PC-3 (cell line): Measurements from ENCODE around the gene ACSM6. TPM values are rescaled to one million over a fixed set of nuclear protein-coding genes. Genes with fewer than 3 reads are reported as not detected.

Experiments
- ATAC-seq: fragments of 200-7000 bp; cut with Tn5 transposase; 2 replicates; pipeline ENCODE4 v1.9.1; 2020; ENCODE audit warnings: mild to moderate bottlenecking, moderate library complexity
- BruUV-seq: library from RNA; stranded (reverse); fragments of 400-500 nt; replicated peaks from 2 replicates; lab custom pipeline; 2021; lab: Mats Ljungman, UMichigan
- CTCF ChIA-PET: fragments of 300-600 bp; sonication (Branson Sonifier 250); formaldehyde crosslinking; loops from one replicate; lab custom pipeline; 2022; ENCODE audit warnings: antibody characterized with exemption; lab: Charles Lee
- POLR2A ChIA-PET: fragments of 300-600 bp; sonication (Branson Sonifier 250); formaldehyde crosslinking; loops from one replicate; lab custom pipeline; 2022; ENCODE audit warnings: antibody characterized with exemption; ENCODE audit not compliant: unreplicated experiment; lab: Charles Lee
- DNase-seq: peaks from one replicate; pipeline ENCODE4 v3.0.0-alpha.2; 2015
- H2AFZ ChIP-seq: fragments of 300-600 bp; sonication (generic); 2 replicates; pipeline ENCODE4 v1.6.0; 2016; ENCODE audit warnings: antibody characterized with exemption, low read length
- H3F3A ChIP-seq: fragments of 300-600 bp; sonication (generic); one replicate; pipeline ENCODE4 v1.6.0; 2017; ENCODE audit warnings: antibody characterized with exemption, low read length, control low read depth, mild to moderate bottlenecking; ENCODE audit not compliant: unreplicated experiment
- H3K27ac ChIP-seq: fragments of 300-600 bp; sonication (generic); 2 replicates; pipeline ENCODE4 v1.5.1; 2016; ENCODE audit warnings: mild to moderate bottlenecking, low read length
- H3K27me3 ChIP-seq: fragments of 300-600 bp; sonication (generic); 2 replicates; pipeline ENCODE4 v1.6.1; 2016; ENCODE audit warnings: low read length, mixed read lengths
- H3K36me3 ChIP-seq: fragments of 300-600 bp; sonication (generic); 2 replicates; pipeline ENCODE4 v1.6.1; 2016; ENCODE audit warnings: low read depth, mixed run types, low read length, mixed read lengths
- H3K4me1 ChIP-seq: fragments of 300-600 bp; sonication (generic); 2 replicates; pipeline ENCODE4 v1.5.1; 2016; ENCODE audit warnings: low read length; ENCODE audit not compliant: insufficient read depth
- H3K4me2 ChIP-seq: fragments of 300-600 bp; sonication (generic); 2 replicates; pipeline ENCODE4 v1.6.0; 2016; ENCODE audit warnings: low read length
- H3K4me3 ChIP-seq: fragments of 300-600 bp; sonication (generic); 2 replicates; pipeline ENCODE4 v1.5.1; 2016; ENCODE audit warnings: mild to moderate bottlenecking, low read length, mixed read lengths
- H3K79me2 ChIP-seq: fragments of 300-600 bp; sonication (generic); 2 replicates; pipeline ENCODE4 v1.6.1; 2017; ENCODE audit warnings: low read length, mixed read lengths
- H3K9ac ChIP-seq: fragments of 300-600 bp; sonication (generic); 2 replicates; pipeline ENCODE4 v1.6.0; 2016; ENCODE audit warnings: mild to moderate bottlenecking, low read length
- H3K9me2 ChIP-seq: fragments of 300-600 bp; sonication (generic); replicated peaks from 2 replicates; pipeline ENCODE4 v1.6.1; 2016; ENCODE audit warnings: mixed run types, low read length, mixed read lengths
- H3K9me3 ChIP-seq: fragments of 300-600 bp; sonication (generic); 2 replicates; pipeline ENCODE4 v1.6.1; 2016; ENCODE audit warnings: low read length, mixed read lengths
- H4K20me1 ChIP-seq: fragments of 300-600 bp; sonication (generic); 2 replicates; pipeline ENCODE4 v1.6.1; 2016; ENCODE audit warnings: low read length, mixed read lengths
- CTCF ChIP-seq: fragments of 300-600 bp; sonication (generic); conservative IDR thresholded peaks from 2 replicates; pipeline ENCODE4 v1.5.1; 2017; ENCODE audit warnings: antibody characterized with exemption, low read depth, mild to moderate bottlenecking, low read length
- EZH2 ChIP-seq: fragments of 300-600 bp; sonication (generic); IDR thresholded peaks from one replicate; pipeline ENCODE4 v1.6.1; 2017; ENCODE audit warnings: antibody characterized with exemption, mild to moderate bottlenecking, low read length; ENCODE audit not compliant: unreplicated experiment
- EZH2phosphoT487 ChIP-seq: fragments of 300-600 bp; sonication (generic); IDR thresholded peaks from 2 replicates; pipeline ENCODE4 v1.6.1; 2018; ENCODE audit warnings: mild to moderate bottlenecking, antibody characterized with exemption, low read length, borderline replicate concordance
- intact Hi-C: fragments of 100-400 bp; cut with micrococcal nuclease; formaldehyde crosslinking; loops from 2 replicates; pipeline ENCODE4 v1.9.0; 2023
- total RNA-seq: library from RNA; depleted of rRNA; stranded (reverse); fragments of >200 nt; gene quantifications from 2 replicates; pipeline ENCODE4 v1.2.3, GENCODE V29; 2014

Gene ACSM6
- total RNA-seq, 1 experiment from 2014 or later: not detected

GRCh38 chr10:95260397-95260881 lies 66.4 kb downstream of the ACSM6 start:
- peak; percentile 59 for ATAC-seq
- Histone ChIP-seq H2AFZ (no peak overlapping the region), H3K4me1 (peaks cover 17% of the 10 kb centered on the region), H3K79me2 (peaks cover 17% of the 10 kb centered on the region; the same call in 1 of the 2 replicates), H3K4me2 (peak overlapping the region; percentile 70), H3K9me3 (no peaks in the 10 kb centered on the region), H4K20me1 (no peaks in the 10 kb centered on the region), H3K9ac (peak overlapping the region; percentile 62), H3K4me3 (no peak overlapping the region), H3F3A (no peaks in the 10 kb centered on the region), H3K27me3 (no peaks in the 10 kb centered on the region), H3K36me3 (peaks cover 33% of the 10 kb centered on the region), H3K27ac (peak overlapping the region; percentile 92), H3K9me2 (no peaks in the 10 kb centered on the region)
- POLR2A ChIA-PET: no interaction called here
- BruUV-seq: no TSS peak
- CTCF ChIA-PET: interaction anchor here (0.5 kb wide), 1 partner anchor 28 kb away, joined by 5 read pairs; no protein-coding TSS in a partner anchor
- intact Hi-C loops: no loop called here
- TF ChIP-seq EZH2 (no peak), CTCF (no peak)
- peak; percentile 66 for DNase-seq

GRCh38 chr10:95260909-95261552 lies 67.0 kb downstream of the ACSM6 start:
- H3K36me3 ChIP-seq: peaks cover 33% of the 10 kb centered on the region
- no TSS peak for BruUV-seq
- H3K9ac ChIP-seq: peak overlapping the region; percentile 62

More at GRCh38 chr10:95260909-95261552, 67.0 kb downstream of the ACSM6 start:
- Histone ChIP-seq H4K20me1 (no peaks in the 10 kb centered on the region), H3K9me2 (no peaks in the 10 kb centered on the region), H3F3A (no peaks in the 10 kb centered on the region), H3K4me2 (peak overlapping the region; percentile 70), H3K4me1 (peaks cover 17% of the 10 kb centered on the region), H3K27me3 (no peaks in the 10 kb centered on the region), H3K4me3 (0 out of 2 replicates have a peak overlapping the region, but pooled peaks have one; percentile 19), H3K79me2 (0 out of 2 replicates have a peak, but pooled peaks cover 12% of the 10 kb centered on the region), H3K27ac (peak overlapping the region; percentile 92), H3K9me3 (no peaks in the 10 kb centered on the region), H2AFZ (no peak overlapping the region)
- ChIA-PET CTCF (interaction anchor here (0.5 kb wide), 2 partner anchors 11 to 27 kb away, joined by 3 to 5 read pairs; no protein-coding TSS in a partner anchor), POLR2A (no interaction called here)
- intact Hi-C loops: no loop called here
- ATAC-seq: peak; percentile 54
- peak; percentile 46 for DNase-seq
- TF ChIP-seq EZH2: no peak
- TF ChIP-seq CTCF: no peak
- no peak for TF ChIP-seq EZH2phosphoT487
